ENCODE results near the gene MIPOL1.

DNA sequence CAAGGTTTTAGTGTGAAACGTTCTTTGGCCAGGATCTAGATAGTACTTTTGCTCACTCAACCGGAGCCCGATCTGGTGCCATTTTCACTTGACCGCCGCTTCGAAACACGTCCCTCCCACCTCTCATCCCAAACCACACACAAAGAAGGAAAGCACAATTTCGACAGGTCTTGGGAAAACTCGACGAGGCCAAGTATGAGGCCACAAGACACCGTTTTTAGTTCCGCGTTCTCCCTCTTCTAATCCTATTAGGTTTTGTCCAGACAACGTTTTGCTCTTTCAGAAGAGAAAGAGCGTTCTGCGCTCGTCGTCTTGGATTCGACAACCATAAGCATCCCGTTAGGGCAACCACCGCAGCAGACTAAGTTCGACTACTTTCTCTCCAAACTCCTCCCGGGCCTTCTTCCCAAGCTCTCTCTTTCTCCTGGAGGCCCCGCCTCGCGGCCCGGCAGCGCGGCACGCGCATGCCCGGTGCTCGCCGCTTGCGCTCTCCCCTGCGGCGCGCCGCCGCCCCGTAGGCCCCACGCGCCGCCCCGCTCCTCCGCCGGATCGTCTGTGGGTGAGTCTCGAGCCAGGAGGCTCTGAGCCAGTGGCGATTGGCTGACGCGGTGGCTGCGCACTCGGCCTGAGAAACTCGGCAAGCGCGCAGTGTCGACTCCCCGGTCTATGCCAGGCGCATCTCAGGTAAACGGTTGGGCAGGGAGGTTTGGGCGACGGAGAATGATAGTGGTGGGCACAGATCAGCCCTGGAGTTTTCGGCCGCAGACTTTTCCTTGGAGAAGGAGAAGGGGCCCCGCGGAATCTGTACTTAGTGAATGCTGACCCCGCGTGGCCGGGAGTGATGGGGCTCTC, at the start of gene MIPOL1:
- TF ChIP-seq, protein P1, sequence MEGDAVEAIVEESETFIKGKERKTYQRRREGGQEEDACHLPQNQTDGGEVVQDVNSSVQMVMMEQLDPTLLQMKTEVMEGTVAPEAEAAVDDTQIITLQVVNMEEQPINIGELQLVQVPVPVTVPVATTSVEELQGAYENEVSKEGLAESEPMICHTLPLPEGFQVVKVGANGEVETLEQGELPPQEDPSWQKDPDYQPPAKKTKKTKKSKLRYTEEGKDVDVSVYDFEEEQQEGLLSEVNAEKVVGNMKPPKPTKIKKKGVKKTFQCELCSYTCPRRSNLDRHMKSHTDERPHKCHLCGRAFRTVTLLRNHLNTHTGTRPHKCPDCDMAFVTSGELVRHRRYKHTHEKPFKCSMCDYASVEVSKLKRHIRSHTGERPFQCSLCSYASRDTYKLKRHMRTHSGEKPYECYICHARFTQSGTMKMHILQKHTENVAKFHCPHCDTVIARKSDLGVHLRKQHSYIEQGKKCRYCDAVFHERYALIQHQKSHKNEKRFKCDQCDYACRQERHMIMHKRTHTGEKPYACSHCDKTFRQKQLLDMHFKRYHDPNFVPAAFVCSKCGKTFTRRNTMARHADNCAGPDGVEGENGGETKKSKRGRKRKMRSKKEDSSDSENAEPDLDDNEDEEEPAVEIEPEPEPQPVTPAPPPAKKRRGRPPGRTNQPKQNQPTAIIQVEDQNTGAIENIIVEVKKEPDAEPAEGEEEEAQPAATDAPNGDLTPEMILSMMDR (IDR thresholded peaks at IDR 0.05 in 8 of 11, conservative IDR thresholded peaks at IDR 0.05 in 3 of 11) = peak in 1 of 11 experiments; percentile 13
- peak in 1 of 3 donors; percentile 20 for TF ChIP-seq POLR2A (IDR thresholded peaks at IDR 0.05)
